HG02610 (cell line): ENCODE measurements around the gene ALK.
A peak's percentile ranks its signal among the peaks of the same experiment; 100 is the strongest.

ENCODE experiments used
- ATAC-seq: cut with Tn5 transposase; IDR thresholded peaks from one replicate; pipeline ENCODE4 v1.9.1; 2021; ENCODE audit warnings: mild to moderate bottlenecking, moderate library complexity; ENCODE audit not compliant: unreplicated experiment

Gene ALK

DNA sequence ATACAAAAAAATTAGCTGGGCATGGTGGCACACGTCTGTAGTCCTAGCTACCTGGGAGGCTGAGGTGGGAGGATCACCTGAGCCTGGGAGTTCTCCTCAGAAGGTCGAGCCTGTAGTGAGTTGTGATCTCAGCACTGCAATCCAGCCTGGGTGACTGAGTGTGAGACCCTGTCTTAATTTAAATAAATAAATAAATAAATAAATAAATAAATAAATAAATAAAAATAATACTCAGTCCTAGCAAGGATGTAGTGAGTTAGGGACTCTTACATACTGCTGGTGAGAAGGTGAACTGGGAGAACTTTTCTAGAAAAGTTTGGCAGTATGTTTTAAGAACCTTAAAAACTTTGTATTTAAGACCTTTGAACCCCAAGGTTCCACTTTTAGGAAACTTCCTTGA lies 576.1 kb downstream of the ALK start:
- no peak for ATAC-seq

DNA sequence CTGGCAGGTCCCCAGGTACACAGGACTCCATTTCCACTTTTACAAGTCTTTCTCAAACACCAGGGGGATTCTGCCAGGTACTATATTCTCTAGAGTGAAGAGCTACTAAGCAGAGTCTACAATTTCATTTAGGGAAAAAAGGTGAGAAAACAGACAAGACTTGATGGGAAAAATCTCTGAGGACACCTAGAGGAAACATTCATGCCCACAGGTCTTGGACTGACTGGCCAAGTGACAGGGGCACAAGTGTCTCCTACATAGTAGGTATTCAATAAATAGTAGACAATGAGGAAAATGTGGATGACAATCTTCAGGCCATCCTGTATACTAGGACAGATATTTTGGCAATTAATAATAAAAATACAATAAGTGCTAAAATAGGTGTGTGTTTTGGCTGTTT lies 577.6 kb downstream of the ALK start:
- no peak for ATAC-seq

GRCh38 chr2:29336341-29337241 lies 584.8 kb downstream of the ALK start:
- ATAC-seq = no peak

- no peak for ATAC-seq
These were observed 586.0 kb downstream of the ALK start for GRCh38 chr2:29335396-29335795.

GRCh38 chr2:29334706-29335105 lies 586.7 kb downstream of the ALK start:
- no peak for ATAC-seq

GRCh38 chr2:29332540-29332939 lies 588.8 kb downstream of the ALK start:
- ATAC-seq = no peak

DNA sequence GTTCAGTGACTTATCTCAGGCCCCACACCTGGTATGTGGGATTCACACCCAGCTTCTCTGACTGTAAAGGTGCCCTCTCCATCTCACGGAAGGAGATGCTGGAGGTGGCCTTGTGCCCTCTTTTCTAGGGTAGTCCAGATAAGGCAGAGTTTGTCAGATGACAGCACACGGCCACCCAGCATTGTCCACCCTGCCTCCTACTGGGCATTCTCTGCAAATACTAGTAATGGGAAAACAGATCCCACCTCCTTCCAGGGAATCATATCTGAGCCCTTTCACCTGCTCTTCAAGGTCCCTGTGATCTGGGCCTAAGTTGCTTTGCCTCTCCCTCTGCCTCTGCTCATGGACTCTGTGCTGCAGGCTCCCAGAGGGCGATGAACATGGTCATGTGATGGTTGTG lies 591.5 kb downstream of the ALK start:
- no peak for ATAC-seq

- no peak for ATAC-seq
These were observed 594.5 kb downstream of the ALK start for GRCh38 chr2:29326926-29327325.

- ATAC-seq = no peak
These were observed 595.8 kb downstream of the ALK start for GRCh38 chr2:29325544-29325943.

- ATAC-seq = no peak
These were observed 597.4 kb downstream of the ALK start for GRCh38 chr2:29323961-29324360.

GRCh38 chr2:29323301-29323700 lies 598.1 kb downstream of the ALK start:
- ATAC-seq = no peak

DNA sequence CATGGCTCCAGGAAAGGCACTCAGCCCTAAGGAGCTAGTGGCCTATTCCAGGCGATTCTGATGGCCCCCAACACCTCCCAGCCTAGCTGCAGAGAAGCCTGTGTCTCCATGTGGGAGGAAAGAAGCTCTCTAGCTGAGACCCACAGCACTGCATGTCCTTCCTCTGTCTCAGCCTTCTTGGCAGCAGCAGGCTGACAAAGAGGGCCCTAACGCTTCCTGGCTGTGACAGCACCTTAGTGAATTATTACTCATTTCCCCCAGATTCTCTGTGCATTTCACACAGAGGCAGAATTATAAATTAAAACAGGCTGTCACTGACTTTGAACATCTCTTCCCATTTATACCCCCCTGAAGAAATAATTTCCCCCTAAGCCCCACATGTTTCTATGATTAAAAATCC lies 599.4 kb downstream of the ALK start:
- no peak for ATAC-seq

DNA sequence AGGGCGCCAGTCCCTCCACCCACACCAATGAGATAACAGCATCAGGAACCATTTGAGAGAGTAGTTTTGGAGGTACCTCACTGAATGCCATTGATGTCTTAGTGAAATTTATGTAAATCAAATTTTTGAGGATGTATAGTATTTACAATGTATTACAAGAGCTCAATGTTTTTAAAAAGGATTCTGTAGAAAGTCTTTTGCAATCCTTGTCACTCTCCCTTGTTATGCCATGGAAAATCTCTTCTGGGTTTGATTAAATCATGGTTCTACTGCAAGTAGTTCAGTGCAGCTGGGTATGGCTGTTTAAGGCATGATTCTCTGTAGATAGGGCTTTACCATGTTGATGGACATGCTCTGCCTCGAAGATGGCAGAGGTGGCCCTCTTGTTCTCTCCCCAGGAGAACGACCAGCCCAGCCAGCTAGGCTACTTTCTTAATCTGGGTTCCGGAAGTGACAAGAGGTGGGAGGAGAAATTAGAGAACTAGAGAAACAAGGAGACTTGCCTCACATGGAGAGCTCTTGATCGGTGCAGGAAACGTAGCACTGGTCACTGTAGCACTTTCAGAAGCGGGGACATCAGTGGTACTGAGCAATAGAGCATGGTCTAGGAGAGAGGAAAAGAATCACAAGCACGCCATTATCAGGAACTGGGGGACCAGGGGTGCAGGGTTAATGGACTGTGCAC lies 603.4 kb downstream of the ALK start:
- no peak for ATAC-seq

GRCh38 chr2:29317077-29317517 lies 604.3 kb downstream of the ALK start:
- peak; percentile 50 for ATAC-seq

DNA sequence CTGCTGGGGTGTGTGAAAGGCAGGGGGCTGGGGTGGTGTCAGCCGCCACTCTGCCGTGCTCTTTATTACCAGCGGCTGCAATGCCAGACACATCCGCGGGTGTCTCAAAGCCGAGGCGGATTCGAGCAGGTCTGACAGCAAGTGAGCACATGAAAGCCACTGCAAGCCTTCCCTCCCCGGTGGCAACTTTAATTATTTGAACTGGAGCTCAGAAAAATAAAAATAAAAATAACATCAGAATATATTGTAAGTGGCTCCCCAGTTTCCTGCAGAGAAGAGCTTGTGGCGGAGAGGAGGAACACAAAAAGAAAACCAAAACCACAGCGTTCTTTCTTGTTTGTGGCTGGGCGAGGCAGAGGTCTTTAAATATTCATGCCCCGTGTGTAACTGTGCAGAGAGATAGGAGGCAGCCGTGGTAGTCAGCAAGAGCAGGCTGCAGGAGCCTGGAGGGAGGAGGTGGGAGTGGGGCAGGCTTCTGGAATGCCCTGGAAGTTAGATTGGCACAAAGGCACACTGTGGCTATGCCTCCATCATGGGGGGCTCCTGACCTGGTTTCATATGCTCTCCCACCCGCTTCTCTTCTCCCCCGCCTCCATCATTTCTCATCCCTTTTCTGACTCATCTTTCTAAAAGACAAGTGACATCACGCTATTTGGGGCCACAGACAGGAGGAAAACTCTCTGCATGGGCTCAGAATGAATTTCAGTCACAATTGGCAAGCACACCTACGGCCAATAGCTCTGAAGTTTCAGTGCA lies 606.4 kb downstream of the ALK start:
- peak; percentile 64 for ATAC-seq

DNA sequence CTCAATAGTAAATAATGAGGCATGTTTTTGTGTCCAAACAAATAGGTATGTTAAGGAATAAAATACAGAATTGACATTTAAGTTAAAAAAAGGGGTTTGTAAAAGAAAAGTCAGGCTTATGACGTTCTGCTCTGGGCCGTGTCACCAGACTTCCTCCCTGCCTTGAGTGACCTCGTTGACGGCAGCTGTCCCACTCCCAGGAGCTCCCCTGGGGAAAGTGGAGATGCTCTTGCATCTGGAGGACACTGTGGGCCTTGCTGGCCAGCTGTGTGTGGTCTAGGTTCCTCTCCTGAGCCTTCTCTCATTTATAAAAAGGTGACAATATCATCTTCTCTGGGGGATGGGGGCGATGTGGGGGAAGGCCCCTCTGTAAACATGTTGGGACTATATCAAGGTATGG lies 609.9 kb downstream of the ALK start:
- ATAC-seq = no peak

- no peak for ATAC-seq
These were observed 610.6 kb downstream of the ALK start for GRCh38 chr2:29310650-29311348.

DNA sequence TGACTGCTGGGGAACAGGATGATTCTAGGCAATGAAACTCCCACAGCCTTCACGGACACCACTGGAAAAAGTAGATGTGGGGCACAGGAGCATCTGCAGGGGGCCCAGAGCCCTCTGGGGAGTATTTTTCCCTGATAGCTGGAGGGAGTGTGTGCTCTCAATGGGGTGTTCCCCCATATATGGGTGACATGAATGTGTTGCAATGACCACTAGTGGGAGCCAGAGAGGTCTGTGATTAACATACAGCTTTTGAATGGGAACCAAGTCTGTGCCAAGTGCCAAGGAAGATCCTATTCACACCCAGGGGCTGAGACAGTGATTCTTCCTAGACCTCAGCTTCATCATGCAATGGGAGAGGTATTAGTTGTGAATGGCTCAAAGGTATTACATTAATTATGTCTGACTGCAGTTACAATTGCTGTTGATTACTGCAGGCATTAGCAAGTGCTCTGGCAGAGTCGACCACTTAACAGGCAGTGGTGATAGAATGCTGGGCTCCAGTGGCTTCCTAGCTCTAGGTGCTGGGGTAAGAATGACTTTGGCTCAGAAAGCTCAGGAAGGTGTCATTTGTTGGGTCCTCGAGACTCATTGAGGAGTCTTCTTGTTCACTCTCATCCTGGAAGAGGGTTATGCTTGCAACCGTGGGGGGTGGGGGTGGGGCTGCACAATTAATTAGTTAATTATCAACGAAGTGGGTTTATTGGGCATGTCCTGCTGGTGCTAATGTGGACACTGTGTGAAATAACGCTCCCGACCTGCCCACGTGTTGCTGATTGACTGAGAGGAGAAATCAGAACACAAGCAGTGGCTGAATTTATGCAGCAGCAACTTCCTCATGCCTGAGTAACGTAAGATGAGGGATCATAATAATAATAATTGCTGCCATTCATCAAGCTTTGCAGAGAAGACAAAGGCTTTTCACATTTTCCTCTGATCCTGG lies 612.0 kb downstream of the ALK start:
- ATAC-seq = peak; percentile 75

DNA sequence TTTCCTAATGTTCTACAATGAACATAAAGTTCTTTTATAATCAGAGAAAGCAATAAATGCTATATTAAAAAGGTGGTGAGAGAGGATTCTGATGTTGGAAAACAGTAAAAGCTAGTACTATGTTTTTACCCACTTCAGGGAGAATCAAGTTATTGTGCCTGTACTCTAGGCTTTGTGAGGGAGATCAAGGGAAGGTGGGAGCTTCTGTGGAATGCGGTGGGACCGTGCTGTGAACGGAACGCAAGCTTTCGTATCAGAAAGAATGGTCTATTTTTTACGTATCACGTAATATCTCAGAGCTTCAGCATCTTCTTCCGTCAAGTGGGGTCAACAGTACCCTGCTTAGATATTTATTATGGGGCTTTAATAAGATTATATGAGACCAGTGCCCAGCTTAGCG lies 613.0 kb downstream of the ALK start:
- ATAC-seq = no peak

DNA sequence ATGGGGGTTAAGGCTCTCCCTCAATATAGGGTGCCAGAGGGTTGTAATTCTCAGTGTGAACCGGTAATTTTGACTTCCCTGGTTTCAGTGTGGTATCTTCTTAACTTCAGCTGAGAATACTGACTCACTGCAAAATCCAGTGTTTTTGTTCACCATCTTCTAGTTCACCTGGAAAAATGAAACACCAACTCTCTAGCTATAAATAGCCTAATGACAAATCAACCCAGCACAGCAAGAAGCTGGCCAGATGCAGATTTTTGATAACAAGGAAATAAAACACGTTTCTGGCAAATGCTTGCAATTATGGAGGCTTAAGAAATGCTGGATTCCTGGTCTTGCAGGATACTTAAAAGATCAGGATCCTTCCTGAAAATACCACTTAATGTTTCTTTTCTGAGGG lies 613.9 kb downstream of the ALK start:
- no peak for ATAC-seq
